ENCODE data around the gene PRPH.
"Not testable (repeated sequence)": the region's sequence is repeated elsewhere in the genome, so short reads cannot be mapped to it uniquely, and the experiment has no call there.

PRPH gene

DNA sequence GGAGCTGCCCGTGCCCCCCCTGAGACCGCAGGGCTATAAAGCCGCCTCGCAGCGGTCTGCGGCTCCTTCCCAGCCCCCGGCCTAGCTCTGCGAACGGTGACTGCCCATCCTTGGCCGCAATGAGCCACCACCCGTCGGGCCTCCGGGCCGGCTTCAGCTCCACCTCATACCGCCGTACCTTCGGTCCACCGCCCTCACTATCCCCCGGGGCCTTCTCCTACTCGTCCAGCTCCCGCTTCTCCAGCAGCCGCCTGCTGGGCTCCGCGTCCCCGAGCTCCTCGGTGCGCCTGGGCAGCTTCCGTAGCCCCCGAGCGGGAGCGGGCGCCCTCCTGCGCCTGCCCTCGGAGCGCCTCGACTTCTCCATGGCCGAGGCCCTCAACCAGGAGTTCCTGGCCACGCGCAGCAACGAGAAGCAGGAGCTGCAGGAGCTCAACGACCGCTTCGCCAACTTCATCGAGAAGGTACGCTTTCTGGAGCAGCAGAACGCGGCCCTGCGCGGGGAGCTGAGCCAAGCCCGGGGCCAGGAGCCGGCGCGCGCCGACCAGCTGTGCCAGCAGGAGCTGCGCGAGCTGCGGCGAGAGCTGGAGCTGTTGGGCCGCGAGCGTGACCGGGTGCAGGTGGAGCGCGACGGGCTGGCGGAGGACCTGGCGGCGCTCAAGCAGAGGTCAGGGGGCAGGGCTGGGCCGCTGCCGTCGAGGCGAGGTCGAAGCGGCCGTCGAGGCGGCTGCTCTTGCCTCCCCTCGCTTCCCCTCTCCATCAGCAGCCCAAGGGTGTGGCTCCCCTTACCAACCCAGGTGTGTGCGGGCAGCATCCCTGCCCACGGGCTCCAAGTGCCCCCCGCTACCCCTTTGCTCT, at the start of gene PRPH:
TSS of gene PRPH (plus strand) at position 66 of the 855 bp plus-strand sequence. CDS start at position 120, 54 bp downstream.
- FAIRE-seq (no peak), DNase-seq (ENCODE audit: low spot score) (no peak)

GRCh38 chr12:49251357-49251756, 43.6 kb upstream of the PRPH start:
- DNase-seq (ENCODE audit: low spot score) (no peak), FAIRE-seq (no peak)

DNA sequence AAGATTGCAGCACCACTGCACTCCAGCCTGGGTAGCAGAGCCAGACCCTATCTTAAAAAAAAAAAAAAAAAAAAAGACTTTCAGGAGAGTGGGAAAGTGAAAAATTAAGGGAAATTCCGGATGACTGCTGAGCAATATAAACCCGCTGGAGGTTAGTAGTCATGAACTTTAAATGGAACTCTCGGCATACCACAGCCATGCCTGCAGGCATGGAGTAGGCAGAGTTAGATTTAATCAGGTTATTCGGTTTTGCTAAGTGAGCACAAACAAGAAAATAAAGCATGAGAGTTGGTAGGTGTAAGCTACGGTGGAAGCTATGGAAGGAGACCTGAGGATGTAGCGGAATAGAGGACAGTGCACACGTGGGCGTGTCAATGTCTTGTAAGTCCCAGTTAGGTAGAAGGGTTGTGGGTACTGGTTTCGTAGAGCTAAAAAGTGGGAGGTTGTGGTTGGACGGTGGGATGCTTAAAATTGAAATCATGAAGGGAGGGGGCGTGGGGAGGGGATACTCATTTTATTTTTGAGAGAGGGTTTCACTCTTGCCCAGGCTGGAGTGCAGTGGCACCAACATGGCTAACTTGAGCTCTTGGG, 41.8 kb upstream of the PRPH start:
- DNase-seq (ENCODE audit: low spot score), result no peak
- no peak for FAIRE-seq

DNA sequence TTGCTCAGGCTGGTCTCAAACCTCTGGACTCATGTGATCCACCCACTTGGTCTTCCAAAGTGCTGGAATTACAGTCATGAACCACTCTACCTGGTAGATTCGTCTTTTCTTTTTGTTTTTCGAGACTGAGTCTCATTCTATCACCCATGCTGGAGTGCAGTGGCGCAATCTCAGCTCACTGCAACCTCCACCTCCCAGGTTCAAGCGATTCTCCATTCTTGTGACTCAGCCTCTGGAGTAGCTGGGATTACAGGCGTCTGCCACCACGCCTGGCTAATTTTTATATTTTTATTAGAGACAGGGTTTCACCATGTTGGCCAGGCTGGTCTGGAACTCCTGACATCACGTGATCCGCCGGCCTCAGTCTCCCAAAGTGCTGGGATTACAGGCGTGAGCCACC, 39.5 kb upstream of the PRPH start:
- not testable (repeated sequence) for FAIRE-seq; DNase-seq (ENCODE audit: low spot score)

- no peak for DNase-seq (ENCODE audit: low spot score)
Observed at GRCh38 chr12:49255857-49256637, 38.9 kb upstream of the PRPH start.

DNA sequence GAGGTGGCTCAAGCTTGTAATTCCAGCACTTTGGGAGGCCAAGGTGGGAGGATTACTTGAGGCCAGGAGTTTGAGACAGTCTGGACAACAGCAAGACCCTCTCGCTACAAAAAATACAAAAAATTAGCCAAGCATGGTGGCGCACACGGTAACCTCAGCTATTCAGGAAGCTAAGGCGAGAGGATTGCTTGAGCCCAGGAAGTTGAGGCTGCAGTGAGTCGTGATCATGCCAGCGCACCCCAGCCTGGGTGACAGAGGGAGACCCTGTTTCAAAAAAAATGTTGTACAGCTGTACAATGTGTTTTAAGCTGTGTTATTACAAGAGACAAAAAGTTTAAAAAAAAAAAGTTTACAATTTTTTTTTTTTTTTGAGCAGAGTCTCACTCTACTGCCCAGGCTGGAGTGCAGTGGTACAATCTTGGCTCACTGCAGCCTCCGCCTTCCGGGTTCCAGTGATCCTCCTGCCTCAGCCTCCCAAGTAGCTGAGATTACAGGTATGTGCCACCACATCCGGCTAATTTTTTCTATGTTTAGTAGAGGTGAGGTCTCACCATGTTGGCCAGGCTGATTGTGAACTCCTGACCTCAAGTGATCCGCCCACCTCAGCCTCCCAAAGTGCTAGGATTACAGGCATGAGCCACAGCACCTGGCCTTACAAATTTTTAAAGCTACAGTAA, 37.3 kb upstream of the PRPH start:
- not testable (repeated sequence) for DNase-seq (ENCODE audit: low spot score); FAIRE-seq

More at GRCh38 chr12:49255857-49256637, 38.9 kb upstream of the PRPH start:
- FAIRE-seq, result no peak

DNA sequence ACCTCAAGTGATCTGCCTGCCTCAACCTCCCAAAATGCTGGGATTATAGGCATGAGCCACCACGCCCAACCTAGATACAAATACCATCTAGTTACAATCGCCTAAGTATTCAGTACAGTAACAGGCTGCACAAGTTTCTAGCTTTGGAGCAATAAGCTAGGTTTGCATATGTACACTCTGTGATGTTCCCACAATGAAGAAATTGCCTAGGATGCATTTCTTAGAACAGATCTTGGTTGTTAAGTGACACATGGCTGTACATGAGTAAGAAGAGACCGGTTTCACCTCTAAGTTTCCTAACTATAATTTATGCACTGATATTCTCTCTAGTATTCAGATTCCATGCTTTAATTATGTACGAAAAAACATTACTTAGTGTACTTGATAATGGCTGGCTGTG, 35.5 kb upstream of the PRPH start:
- FAIRE-seq (no peak), DNase-seq (ENCODE audit: low spot score) (no peak)

DNA sequence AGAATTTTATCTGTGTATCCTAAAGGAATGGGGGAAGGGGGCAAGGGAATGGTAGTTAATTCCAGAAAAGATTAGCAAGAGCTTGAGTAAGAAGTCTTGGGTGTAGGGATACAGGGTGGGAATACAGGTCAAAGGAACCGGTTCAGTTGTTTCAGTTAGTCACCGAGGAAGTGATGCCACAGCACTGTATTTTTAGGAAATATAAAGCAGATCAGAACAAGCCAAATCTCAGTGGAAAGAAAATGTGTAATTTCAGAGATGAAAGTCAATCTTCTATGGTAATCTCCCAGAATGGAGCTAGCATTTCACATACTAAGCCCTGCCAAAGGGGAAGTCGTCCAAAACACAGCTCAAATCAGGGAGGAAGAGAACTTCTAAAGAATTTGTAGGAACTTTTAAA, 34.8 kb upstream of the PRPH start:
- FAIRE-seq, result no peak

DNA sequence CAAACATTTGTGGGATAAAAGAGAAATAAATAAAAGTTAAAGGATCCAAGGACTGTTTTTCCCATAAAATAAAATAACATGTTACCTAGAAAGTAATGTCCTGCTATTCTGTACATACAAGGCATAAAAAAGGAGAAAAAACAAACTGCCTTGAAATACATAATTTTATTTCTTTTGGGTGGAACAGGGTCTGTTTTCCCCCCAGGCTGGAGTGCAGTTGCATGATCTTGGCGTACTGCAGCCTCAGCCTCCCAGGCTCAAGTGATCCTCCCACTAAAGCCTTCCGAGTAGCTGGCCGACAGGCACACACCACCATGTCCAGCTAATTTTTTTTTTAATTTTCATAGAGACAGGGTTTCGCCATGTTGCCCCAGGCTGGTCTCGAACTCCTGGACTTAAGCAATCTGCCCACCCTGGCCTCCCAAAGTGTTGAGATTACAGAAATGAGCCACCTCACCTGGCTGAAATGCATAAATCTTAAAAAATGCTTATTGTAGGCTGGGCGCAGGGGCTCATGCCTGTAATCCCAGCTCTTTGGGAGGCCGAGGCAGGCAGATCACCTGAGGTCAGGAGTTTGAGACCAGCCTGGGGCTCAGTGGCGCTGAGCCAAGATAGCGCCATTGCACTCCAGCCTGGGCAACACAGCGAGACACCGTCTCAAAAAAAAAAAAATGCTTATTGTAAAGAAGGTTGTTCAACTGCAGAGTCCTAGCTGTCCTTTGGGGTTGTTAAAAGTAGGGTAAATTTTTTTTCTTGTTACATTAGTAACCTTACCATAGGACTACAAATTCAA, 34.2 kb upstream of the PRPH start:
- DNase-seq (ENCODE audit: low spot score), result no peak
- no peak for FAIRE-seq

More for the DNA sequence above, 34.8 kb upstream of the PRPH start:
- DNase-seq (ENCODE audit: low spot score), result no peak

DNA sequence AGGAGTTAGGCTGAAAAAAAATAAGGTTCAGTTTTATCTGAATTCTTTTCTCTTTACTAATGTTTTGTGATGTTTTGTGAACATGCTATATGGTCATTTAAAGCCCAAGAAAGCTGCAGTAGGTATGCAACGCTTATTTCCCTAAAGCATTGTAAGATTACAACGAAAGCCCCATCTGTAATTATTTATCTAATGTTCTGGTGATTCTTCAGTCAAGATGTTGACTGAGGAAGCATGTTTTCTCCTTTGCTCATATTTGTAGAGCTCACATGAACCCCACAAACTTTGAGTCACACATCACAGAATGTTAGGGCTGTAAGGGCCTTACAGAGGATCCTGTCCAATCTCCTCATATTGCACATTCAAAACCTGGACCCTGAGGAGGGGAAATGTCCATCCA, 33.2 kb upstream of the PRPH start:
- DNase-seq (ENCODE audit: low spot score) (no peak), FAIRE-seq (no peak)

GRCh38 chr12:49263400-49263763, 31.6 kb upstream of the PRPH start:
- DNase-seq (ENCODE audit: low spot score) (no peak), FAIRE-seq (no peak)

DNA sequence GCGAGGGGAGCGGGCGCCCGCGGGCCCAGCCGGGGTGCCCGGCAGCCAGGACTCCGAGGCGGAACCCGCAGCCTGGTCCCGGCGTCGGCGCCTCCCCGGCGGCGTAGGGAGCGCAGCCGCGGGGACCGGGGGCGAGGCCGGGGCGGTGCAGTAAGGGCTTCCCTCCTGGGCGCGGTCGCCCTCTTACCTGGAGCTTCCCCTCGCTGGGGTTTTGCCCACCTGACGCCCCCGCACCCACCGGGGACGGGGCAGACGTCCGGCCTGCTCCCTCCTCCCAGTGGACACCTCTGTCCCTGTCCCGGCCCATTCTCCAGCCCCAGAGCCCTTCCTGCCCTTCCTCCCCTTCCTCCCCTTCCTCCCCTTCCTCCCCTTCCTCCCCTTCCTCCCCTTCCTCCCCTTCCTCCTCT, 30.5 kb upstream of the PRPH start:
- FAIRE-seq, result no peak
- DNase-seq (ENCODE audit: low spot score), result peak; percentile 61

GRCh38 chr12:49264873-49265792, 29.8 kb upstream of the PRPH start, which contains the start of gene TUBA1C:
Gene TUBA1C (plus strand): TSS chr12:49265082. CDS start chr12:49265182, 100 bp downstream.
- DNase-seq (ENCODE audit: low spot score), result peak; percentile 99
- FAIRE-seq, result peak; percentile 27

DNA sequence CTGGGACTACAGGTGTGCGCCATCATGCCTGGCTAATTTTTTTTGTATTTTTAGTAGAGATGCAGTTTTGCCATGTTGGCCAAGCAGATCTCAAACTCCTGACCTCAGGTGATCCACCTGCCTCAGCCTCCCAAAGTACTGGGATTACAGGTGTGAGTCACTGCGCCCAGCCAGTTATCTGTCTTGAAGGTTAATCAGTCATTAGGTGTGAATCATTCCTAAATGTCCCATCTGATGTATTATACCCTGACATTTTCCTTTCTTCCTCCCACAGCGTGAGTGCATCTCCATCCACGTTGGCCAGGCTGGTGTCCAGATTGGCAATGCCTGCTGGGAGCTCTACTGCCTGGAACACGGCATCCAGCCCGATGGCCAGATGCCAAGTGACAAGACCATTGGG, 25.8 kb upstream of the PRPH start:
- FAIRE-seq; DNase-seq (ENCODE audit: low spot score): not testable (repeated sequence)

GRCh38 chr12:49272790-49273725, 21.9 kb upstream of the PRPH start:
- no peak for DNase-seq (ENCODE audit: low spot score)
- FAIRE-seq, result no peak

DNA sequence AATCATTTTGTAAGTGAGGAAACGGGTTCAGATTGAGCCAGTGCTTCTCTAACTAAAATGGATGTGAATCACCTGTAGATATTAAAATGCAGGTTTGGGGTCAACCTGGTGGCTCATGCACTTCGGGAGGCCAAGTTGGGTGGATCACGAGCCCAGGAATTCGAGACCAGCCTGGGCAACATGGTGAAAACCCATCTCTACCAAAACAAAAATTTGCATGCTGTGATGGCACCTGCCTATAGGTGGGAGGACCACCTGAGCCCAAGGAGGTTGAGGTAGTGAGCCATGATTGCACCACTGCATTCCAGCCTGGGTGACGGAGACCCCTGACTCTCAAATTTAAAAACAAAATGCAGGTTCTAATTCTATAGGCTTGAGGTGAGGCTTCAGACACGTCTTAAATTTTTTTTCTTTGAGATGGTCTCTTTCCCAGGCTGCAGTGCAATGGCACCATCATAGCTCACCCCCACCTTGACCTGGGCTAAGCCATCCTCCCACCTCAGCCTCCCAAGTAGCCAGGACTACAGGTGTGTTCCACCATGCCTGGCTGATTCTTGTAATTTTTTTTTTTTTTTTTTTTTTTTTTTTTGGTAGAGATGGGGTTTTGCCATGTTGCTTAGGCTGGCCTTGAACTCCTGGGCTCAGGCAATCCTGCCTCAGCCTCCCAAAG, 21.1 kb upstream of the PRPH start:
- DNase-seq (ENCODE audit: low spot score) (no peak), FAIRE-seq (no peak)

GRCh38 chr12:49274396-49275069, 20.4 kb upstream of the PRPH start:
- no peak for DNase-seq (ENCODE audit: low spot score)
- FAIRE-seq, result no peak
